Transverse colon (tissue), 4 donors: ENCODE data around the gene UBE2O. TPM values are rescaled to one million over a fixed set of nuclear protein-coding genes. Genes with fewer than 3 reads are reported as not detected.

ENCODE experiments used
- DNase-seq: peaks from one replicate; pipeline ENCODE4 v3.0.0-alpha.2; 2019
- H3K27ac ChIP-seq, 4 donors: fragments of 200-600 bp; sonication (generic); 2 replicates each; pipeline ENCODE4 v1.5.1; 2016 to 2018; ENCODE audit warnings: inconsistent platforms in 4 of 4
- H3K27me3 ChIP-seq: fragments of 200-600 bp; sonication (generic); 2 replicates; pipeline ENCODE4 v1.5.1; 2017; ENCODE audit warnings: inconsistent platforms
- H3K36me3 ChIP-seq, 4 donors: fragments of 200-600 bp; sonication (generic); 2 replicates each; pipeline ENCODE4 v1.5.1; 2017 to 2019; ENCODE audit warnings: inconsistent platforms in 4 of 4
- H3K4me1 ChIP-seq, 4 donors: fragments of 200-600 bp; sonication (generic); 2 replicates each; pipeline ENCODE4 v1.5.1; 2017 to 2020; ENCODE audit warnings: inconsistent platforms in 4 of 4
- H3K4me3 ChIP-seq, 4 donors: fragments of 200-600 bp; sonication (generic); 1 replicate in 1 of 4; 2 replicates in 3 of 4; pipeline versions ENCODE4 v1.5.1 to v1.6.1; 2017 to 2019; ENCODE audit warnings: inconsistent platforms in 4 of 4
- H3K9me3 ChIP-seq, 2 donors: fragments of 200-600 bp; sonication (generic); 2 replicates each; pipeline ENCODE4 v1.5.1; 2017 to 2019; ENCODE audit warnings: inconsistent platforms in 2 of 2
- EP300 ChIP-seq: sonication (generic); formaldehyde crosslinking; IDR thresholded peaks from one replicate; pipeline ENCODE4 v1.6.1; 2017; ENCODE audit warnings: antibody characterized with exemption, low read depth
- POLR2A ChIP-seq: fragments of 450-650 bp; IDR thresholded peaks from one replicate; pipeline ENCODE4 v1.6.1; 2016; ENCODE audit warnings: antibody characterized with exemption, mild to moderate bottlenecking, moderate library complexity
- POLR2AphosphoS5 ChIP-seq, 3 donors: sonication (generic); formaldehyde crosslinking; IDR thresholded peaks; one replicate each; pipeline ENCODE4 v1.6.1; 2016; ENCODE audit warnings: antibody characterized with exemption in 3 of 3
- WGBS, 2 donors: methylation state at CpG; one replicate each; pipeline ENCODE4 v1.1.5; 2018; ENCODE audit warnings: low coverage in 1 of 2; 5-methylcytosine and 5-hydroxymethylcytosine counted together
- in situ Hi-C, 4 donors: fragments of 200-750 bp; cut with MboI; loops; one replicate each; pipeline versions ENCODE4 v1.15.0 to v1.15.1; 2017; ENCODE audit warnings: low sequenced_read_pairs in 3 of 4, low pct_ligation_motif_present in 1 of 4, low pct_unique_long_range_greater_than_20kb in 1 of 4
- intact Hi-C: fragments of 100-400 bp; cut with DNase I; formaldehyde crosslinking; loops from one replicate; pipeline ENCODE4 v1.15.1; 2023; ENCODE audit warnings: low total_unique reads
- total RNA-seq, 4 donors: library from RNA; depleted of rRNA; stranded (reverse); fragments of >200 nt; gene quantifications; one replicate each; pipeline ENCODE4 v1.1.0, GENCODE V29; 2016
- TF ChIP-seq, protein P1 (sequence below), 5 experiments: fragments of 200-600 bp in 3 of 5; fragments of 450-650 bp in 2 of 5; sonication (generic) in 3 of 5; IDR thresholded peaks; 1 replicate in 2 of 5; 2 replicates in 3 of 5; pipeline ENCODE4 v1.5.1; 2016 to 2017; ENCODE audit warnings: antibody characterized with exemption in 5 of 5, inconsistent platforms in 3 of 5, mild to moderate bottlenecking in 2 of 5, moderate library complexity in 1 of 5

UBE2O gene
- total RNA-seq, 4 donors from 2014 or later = 9.8 to 28.8 (median 15.9) TPM

DNA sequence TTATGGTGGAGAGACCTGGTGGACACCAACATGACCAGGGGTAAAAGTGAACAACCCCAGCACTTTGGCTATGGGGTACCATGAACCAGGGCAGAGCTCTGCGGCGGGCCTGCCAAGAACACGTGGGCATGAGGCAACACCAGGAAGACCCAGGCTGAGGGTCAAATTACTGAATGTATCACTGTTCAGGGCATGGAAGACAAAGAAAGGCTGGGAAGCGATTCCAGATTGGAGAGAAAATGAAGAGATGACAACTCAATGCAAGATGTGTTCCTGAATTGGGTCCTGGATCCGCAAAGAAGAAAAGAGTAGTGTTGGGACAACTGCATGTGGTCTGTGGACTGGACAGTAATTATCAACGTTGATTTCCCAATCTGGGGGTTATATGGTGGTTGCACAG, 48.7 kb downstream of the UBE2O start:
- Histone ChIP-seq H3K9me3 (no peaks in the 10 kb centered on the region), H3K27me3 (no peaks in the 10 kb centered on the region), H3K4me1 (peaks cover 0 to 10% (median 3%) of the 10 kb centered on the region in 4 donors), H3K36me3 (peaks cover 0 to 17% (median 8%) of the 10 kb centered on the region in 4 donors), H3K27ac (no peak overlapping the region), H3K4me3 (no peak overlapping the region)
- in situ Hi-C loops = loop anchor here in 1 of 4 donors (5.0 kb wide), 1 partner anchor 102 kb away; no protein-coding TSS in a partner anchor
- WGBS, 2 donors = 83 to 100% methylated on average over 4 to 6 of the region's 6 CpGs
- DNase-seq = no peak
- intact Hi-C loops = loop anchor here (10.0 kb wide), 1 partner anchor 169 kb away; no protein-coding TSS in a partner anchor
- TF ChIP-seq EP300 (no peak), POLR2A (no peak), POLR2AphosphoS5 (IDR thresholded peaks at IDR 0.05) (no peak)
- TF ChIP-seq, protein P1, sequence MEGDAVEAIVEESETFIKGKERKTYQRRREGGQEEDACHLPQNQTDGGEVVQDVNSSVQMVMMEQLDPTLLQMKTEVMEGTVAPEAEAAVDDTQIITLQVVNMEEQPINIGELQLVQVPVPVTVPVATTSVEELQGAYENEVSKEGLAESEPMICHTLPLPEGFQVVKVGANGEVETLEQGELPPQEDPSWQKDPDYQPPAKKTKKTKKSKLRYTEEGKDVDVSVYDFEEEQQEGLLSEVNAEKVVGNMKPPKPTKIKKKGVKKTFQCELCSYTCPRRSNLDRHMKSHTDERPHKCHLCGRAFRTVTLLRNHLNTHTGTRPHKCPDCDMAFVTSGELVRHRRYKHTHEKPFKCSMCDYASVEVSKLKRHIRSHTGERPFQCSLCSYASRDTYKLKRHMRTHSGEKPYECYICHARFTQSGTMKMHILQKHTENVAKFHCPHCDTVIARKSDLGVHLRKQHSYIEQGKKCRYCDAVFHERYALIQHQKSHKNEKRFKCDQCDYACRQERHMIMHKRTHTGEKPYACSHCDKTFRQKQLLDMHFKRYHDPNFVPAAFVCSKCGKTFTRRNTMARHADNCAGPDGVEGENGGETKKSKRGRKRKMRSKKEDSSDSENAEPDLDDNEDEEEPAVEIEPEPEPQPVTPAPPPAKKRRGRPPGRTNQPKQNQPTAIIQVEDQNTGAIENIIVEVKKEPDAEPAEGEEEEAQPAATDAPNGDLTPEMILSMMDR (IDR thresholded peaks at IDR 0.05) = no peak

DNA sequence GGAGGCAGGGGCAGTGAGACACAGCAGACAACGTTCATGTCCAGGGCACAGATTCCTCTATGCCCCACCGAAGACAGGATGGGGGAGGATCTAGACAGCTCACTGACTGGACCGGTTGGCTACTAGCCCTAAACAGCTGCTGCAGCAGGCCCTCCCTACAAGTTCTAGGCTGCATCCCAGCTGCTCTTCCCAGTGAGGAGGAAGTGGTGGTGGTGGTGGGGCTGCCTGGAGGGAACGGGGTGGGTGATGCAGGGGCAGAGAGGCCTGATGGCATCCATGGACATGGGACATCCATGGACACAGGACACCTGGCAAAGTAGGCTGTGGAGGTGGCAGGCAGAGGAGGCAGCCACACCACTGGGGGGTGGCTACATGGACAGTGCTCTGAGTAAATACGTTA, 50.2 kb downstream of the UBE2O start:
- Histone ChIP-seq H3K36me3 (peaks cover 0 to 17% (median 8%) of the 10 kb centered on the region in 4 donors), H3K27ac (no peak overlapping the region), H3K27me3 (no peaks in the 10 kb centered on the region), H3K4me3 (no peak overlapping the region), H3K9me3 (no peaks in the 10 kb centered on the region), H3K4me1 (peaks cover 0 to 10% (median 3%) of the 10 kb centered on the region in 4 donors)
- no peak for TF ChIP-seq EP300
- TF ChIP-seq POLR2A = no peak
- TF ChIP-seq, protein P1 (IDR thresholded peaks at IDR 0.05) = no peak
- TF ChIP-seq POLR2AphosphoS5 (IDR thresholded peaks at IDR 0.05) = no peak
- 82 to 100% methylated on average over 1 to 5 of the region's 5 CpGs for WGBS, 2 donors
- DNase-seq = no peak
- intact Hi-C loops (loop anchor here (10.0 kb wide), 1 partner anchor 168 kb away; no protein-coding TSS in a partner anchor), in situ Hi-C loops (loop anchor here in 1 of 4 donors (5.0 kb wide), 1 partner anchor 100 kb away; no protein-coding TSS in a partner anchor)

DNA sequence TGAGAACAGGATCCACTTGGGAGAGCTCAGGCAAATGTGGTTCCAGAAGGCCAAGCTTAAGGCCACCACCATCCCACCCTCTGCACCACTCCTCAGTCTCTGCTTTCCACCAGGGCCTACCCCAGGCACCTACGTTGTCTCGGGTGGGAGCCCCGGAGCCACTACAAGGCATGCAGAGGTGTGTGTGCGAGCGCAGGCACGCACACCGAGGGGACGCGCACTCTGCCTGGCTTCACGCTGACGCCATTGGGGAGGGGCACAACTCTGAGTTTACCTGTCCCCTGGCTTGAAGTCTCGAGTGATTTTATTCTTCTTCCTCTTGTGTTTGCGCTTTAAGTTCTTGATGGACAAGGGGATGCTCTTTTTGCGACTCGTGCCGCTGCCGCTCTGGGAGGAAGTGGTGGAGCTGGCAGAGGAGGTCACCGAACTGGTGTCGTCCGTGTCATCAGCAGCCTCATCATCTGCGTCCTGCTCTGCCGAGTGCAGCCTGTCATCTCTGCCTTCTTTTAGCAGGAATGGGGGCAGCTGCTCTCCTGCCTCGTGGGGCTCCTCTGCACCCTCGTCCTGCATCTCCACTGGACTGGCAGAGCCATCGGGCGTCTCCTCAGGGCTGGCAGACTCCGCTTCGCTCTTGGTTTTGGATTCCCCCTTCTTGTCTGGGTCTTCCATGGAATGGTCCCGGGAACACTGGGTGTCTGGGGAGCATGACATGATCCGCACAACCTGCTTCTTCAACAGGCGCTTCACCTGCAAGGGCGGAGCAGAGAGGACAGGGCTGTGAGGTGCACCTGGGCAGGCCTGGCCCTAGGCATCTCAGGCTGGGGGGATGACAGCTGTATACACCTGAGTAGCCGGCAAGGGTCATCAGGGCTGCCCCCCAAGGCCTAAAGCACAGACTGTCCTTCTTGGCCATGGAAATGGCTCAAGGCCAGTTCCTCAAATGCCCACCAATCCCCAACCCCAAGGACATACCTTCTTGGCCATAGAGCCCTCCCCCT, 53.5 kb downstream of the UBE2O start:
- no peak for DNase-seq
- H3K9me3 ChIP-seq = no peaks in the 10 kb centered on the region
- H3K36me3 ChIP-seq = peaks cover 0 to 31% (median 15%) of the 10 kb centered on the region in 4 donors
- no peak overlapping the region for H3K27ac ChIP-seq
- WGBS, 2 donors = 77 to 90% methylated on average over 7 to 33 of the region's 33 CpGs
- in situ Hi-C loops (loop anchor here (5.0 to 10.0 kb wide), 2 partner anchors 95 to 97 kb away; partner anchors contain the start of gene QRICH2 (in 1 of the 4)), intact Hi-C loops (loop anchor here (10.0 kb wide), 1 partner anchor 165 kb away; no protein-coding TSS in a partner anchor)
- no peaks in the 10 kb centered on the region for H3K4me1 ChIP-seq
- H3K27me3 ChIP-seq = no peaks in the 10 kb centered on the region
- TF ChIP-seq EP300 (no peak), POLR2AphosphoS5 (IDR thresholded peaks at IDR 0.05) (no peak)
- no peak overlapping the region for H3K4me3 ChIP-seq

DNA sequence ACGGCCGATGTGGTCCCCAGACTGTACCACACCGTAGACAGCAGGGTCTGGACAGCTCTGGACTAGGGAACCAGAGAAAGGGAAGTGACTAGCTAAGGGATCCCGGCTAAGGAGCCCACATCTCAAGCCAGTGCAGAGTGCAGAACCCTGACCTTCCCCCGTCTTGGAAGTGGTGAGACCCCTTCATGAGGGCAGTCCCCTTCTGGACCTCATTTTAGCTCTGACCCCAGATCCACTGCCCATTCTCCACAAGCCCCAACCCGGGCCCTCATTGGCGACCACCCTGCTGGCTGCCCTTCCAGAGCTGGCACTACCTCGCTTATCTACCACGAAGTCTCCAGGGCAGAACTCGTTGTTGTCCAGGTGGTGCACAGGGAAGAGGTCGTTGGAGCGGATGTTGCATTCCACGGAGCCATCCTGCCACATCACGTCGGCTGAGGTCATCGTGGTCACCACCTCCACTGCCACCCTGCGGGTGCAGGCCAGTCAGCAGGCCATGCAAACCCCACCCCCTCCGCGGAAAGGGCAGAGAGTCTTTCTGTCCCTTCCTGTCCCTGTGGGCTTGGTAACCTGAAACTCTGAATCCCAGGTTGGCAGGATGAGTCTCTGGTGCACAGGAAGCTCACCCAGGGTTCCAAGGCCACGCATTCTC, 54.3 kb downstream of the UBE2O start:
- no peak overlapping the region for H3K27ac ChIP-seq
- no peaks in the 10 kb centered on the region for H3K9me3 ChIP-seq
- peaks cover 0 to 32% (median 19%) of the 10 kb centered on the region in 4 donors for H3K36me3 ChIP-seq
- no peak for DNase-seq
- no peaks in the 10 kb centered on the region for H3K27me3 ChIP-seq
- in situ Hi-C loops (loop anchor here in 3 of 4 donors (5.0 to 10.0 kb wide), 2 partner anchors 94 to 96 kb away; partner anchors contain the start of gene QRICH2 (in 1 of the 3)), intact Hi-C loops (no loop called here)
- TF ChIP-seq POLR2A (no peak), EP300 (no peak), POLR2AphosphoS5 (IDR thresholded peaks at IDR 0.05) (no peak)
- TF ChIP-seq, protein P1 (IDR thresholded peaks at IDR 0.05) = no peak
- H3K4me1 ChIP-seq = no peaks in the 10 kb centered on the region
- H3K4me3 ChIP-seq = no peak overlapping the region
- WGBS, 2 donors = 87% methylated on average over 20 of the region's 20 CpGs; no CpG with 5 or more reads in 1 of the 2 donors
